Activated T-helper 1 cell treated with anti-CD3 and anti-CD28 coated beads, Interleukin-12 subunit alpha, Interleukin-12 subunit beta, Interleukin-2, Interleukin-4 antibody, amounts not matched to agents 30 ng/mL and 10 ng/mL and 1 ng/mL, durations not matched to agents 14 hours and 24 hours and 36 hours (primary cell): ENCODE results near the gene GLRX2. TPM values are rescaled to one million over a fixed set of nuclear protein-coding genes. Genes with fewer than 3 reads are reported as not detected.

Experiments
- DNase-seq: peaks from one replicate; pipeline ENCODE4 v3.0.0; 2021; ENCODE audit warnings: low spot score
- H3K27ac Mint-ChIP-seq: one replicate; pipeline ENCODE4 v1.8.0; 2021; ENCODE audit warnings: mild to moderate bottlenecking, mixed read lengths
- H3K27me3 Mint-ChIP-seq: one replicate; pipeline ENCODE4 v1.8.0; 2022; ENCODE audit warnings: mild to moderate bottlenecking, moderate library complexity, mixed read lengths; ENCODE audit not compliant: insufficient read depth
- H3K36me3 Mint-ChIP-seq: one replicate; pipeline ENCODE4 v1.8.0; 2021; ENCODE audit warnings: low read depth, mixed read lengths
- H3K4me1 Mint-ChIP-seq: one replicate; pipeline ENCODE4 v1.8.0; 2021; ENCODE audit warnings: low read depth, mixed read lengths
- H3K4me3 Mint-ChIP-seq: one replicate; pipeline ENCODE4 v1.8.0; 2021; ENCODE audit warnings: mild to moderate bottlenecking, moderate library complexity, mixed read lengths
- H3K9me3 Mint-ChIP-seq: one replicate; pipeline ENCODE4 v1.8.0; 2021; ENCODE audit warnings: mixed read lengths
- intact Hi-C: fragments of 100-400 bp; cut with micrococcal nuclease; formaldehyde crosslinking; loops from one replicate; pipeline ENCODE4 v1.15.1; 2024
- total RNA-seq: library from RNA; stranded (reverse); gene quantifications from 2 replicates; pipeline ENCODE4 v1.2.3, GENCODE V29; 2022

GLRX2 gene
- total RNA-seq, 1 donor from 2014 or later = 32.9 TPM

GRCh38 chr1:193070942-193071341 lies 34.3 kb downstream of the GLRX2 start:
- Mint-ChIP-seq H3K36me3 (peaks cover 31% of the 10 kb centered on the region), H3K27me3 (no peaks in the 10 kb centered on the region), H3K9me3 (no peaks in the 10 kb centered on the region), H3K4me3 (no peak overlapping the region), H3K27ac (no peak overlapping the region), H3K4me1 (peaks cover 44% of the 10 kb centered on the region)
- intact Hi-C loops = no loop called here
- no peak for DNase-seq

GRCh38 chr1:193070386-193070753 lies 34.8 kb downstream of the GLRX2 start:
- Mint-ChIP-seq H3K27me3 (no peaks in the 10 kb centered on the region), H3K36me3 (peaks cover 27% of the 10 kb centered on the region), H3K4me1 (peaks cover 49% of the 10 kb centered on the region), H3K27ac (no peak overlapping the region), H3K9me3 (no peaks in the 10 kb centered on the region), H3K4me3 (peak overlapping the region; percentile 5)
- no peak for DNase-seq
- intact Hi-C loops = no loop called here

- Mint-ChIP-seq H3K27me3 (no peaks in the 10 kb centered on the region), H3K4me3 (peak overlapping the region; percentile 5), H3K9me3 (no peaks in the 10 kb centered on the region), H3K4me1 (peaks cover 54% of the 10 kb centered on the region), H3K27ac (no peak overlapping the region), H3K36me3 (peaks cover 25% of the 10 kb centered on the region)
- no peak for DNase-seq
- intact Hi-C loops = no loop called here
Measured at GRCh38 chr1:193069748-193070385, 35.3 kb downstream of the GLRX2 start.

- no peak for DNase-seq
- H3K36me3 Mint-ChIP-seq = peaks cover 23% of the 10 kb centered on the region
- H3K4me3 Mint-ChIP-seq = no peak overlapping the region
- no peak overlapping the region for H3K27ac Mint-ChIP-seq
- peaks cover 70% of the 10 kb centered on the region for H3K4me1 Mint-ChIP-seq
- H3K27me3 Mint-ChIP-seq = no peaks in the 10 kb centered on the region
- no peaks in the 10 kb centered on the region for H3K9me3 Mint-ChIP-seq
- intact Hi-C loops = loop anchor here (1.0 kb wide), 1 partner anchor 8 kb away; no protein-coding TSS in a partner anchor
Measured at GRCh38 chr1:193068013-193068412, 37.2 kb downstream of the GLRX2 start.

- H3K27ac Mint-ChIP-seq = peak overlapping the region; percentile 38
- H3K36me3 Mint-ChIP-seq = peaks cover 19% of the 10 kb centered on the region
- intact Hi-C loops = no loop called here
- no peak for DNase-seq
- H3K4me3 Mint-ChIP-seq = no peak overlapping the region
- no peaks in the 10 kb centered on the region for H3K27me3 Mint-ChIP-seq
- H3K9me3 Mint-ChIP-seq = no peaks in the 10 kb centered on the region
- peaks cover 76% of the 10 kb centered on the region for H3K4me1 Mint-ChIP-seq
Measured at GRCh38 chr1:193066606-193067005, 38.6 kb downstream of the GLRX2 start.

- no peaks in the 10 kb centered on the region for H3K9me3 Mint-ChIP-seq
- H3K27ac Mint-ChIP-seq = no peak overlapping the region
- no peaks in the 10 kb centered on the region for H3K27me3 Mint-ChIP-seq
Measured at GRCh38 chr1:193065954-193066353, 39.3 kb downstream of the GLRX2 start.

GRCh38 chr1:193062698-193063463 lies 42.3 kb downstream of the GLRX2 start:
- intact Hi-C loops = loop anchor here (1.0 kb wide), 1 partner anchor 1232 kb away; no protein-coding TSS in a partner anchor

More at GRCh38 chr1:193065954-193066353, 39.3 kb downstream of the GLRX2 start:
- intact Hi-C loops = no loop called here
- H3K36me3 Mint-ChIP-seq = peaks cover 21% of the 10 kb centered on the region
- DNase-seq = no peak
- H3K4me3 Mint-ChIP-seq = no peak overlapping the region
- H3K4me1 Mint-ChIP-seq = peaks cover 77% of the 10 kb centered on the region

GRCh38 chr1:193060938-193061337 lies 44.3 kb downstream of the GLRX2 start:
- peak overlapping the region; percentile 53 for H3K27ac Mint-ChIP-seq
- peaks cover 72% of the 10 kb centered on the region for H3K4me1 Mint-ChIP-seq
- H3K27me3 Mint-ChIP-seq = no peaks in the 10 kb centered on the region
- H3K4me3 Mint-ChIP-seq = peak overlapping the region; percentile 94
- DNase-seq = no peak
- peaks cover 23% of the 10 kb centered on the region for H3K36me3 Mint-ChIP-seq
- intact Hi-C loops = loop anchor here (1.0 kb wide), 1 partner anchor 7 kb away; no protein-coding TSS in a partner anchor
- H3K9me3 Mint-ChIP-seq = no peaks in the 10 kb centered on the region

More at GRCh38 chr1:193062698-193063463, 42.3 kb downstream of the GLRX2 start:
- Mint-ChIP-seq H3K27ac (no peak overlapping the region), H3K4me1 (peaks cover 72% of the 10 kb centered on the region), H3K9me3 (no peaks in the 10 kb centered on the region), H3K36me3 (peaks cover 19% of the 10 kb centered on the region), H3K4me3 (no peak overlapping the region), H3K27me3 (no peaks in the 10 kb centered on the region)
- no peak for DNase-seq

GRCh38 chr1:193060406-193060805 lies 44.8 kb downstream of the GLRX2 start:
- no peak for DNase-seq
- H3K9me3 Mint-ChIP-seq = no peaks in the 10 kb centered on the region
- intact Hi-C loops = loop anchor here (1.0 kb wide), 1 partner anchor 8 kb away; no protein-coding TSS in a partner anchor
- H3K4me1 Mint-ChIP-seq = peaks cover 67% of the 10 kb centered on the region
- peak overlapping the region; percentile 94 for H3K4me3 Mint-ChIP-seq
- peaks cover 23% of the 10 kb centered on the region for H3K36me3 Mint-ChIP-seq
- no peaks in the 10 kb centered on the region for H3K27me3 Mint-ChIP-seq
- peak overlapping the region; percentile 100 for H3K27ac Mint-ChIP-seq

GRCh38 chr1:193060115-193060403 lies 45.2 kb downstream of the GLRX2 start:
- peaks cover 23% of the 10 kb centered on the region for H3K36me3 Mint-ChIP-seq
- peak overlapping the region; percentile 94 for H3K4me3 Mint-ChIP-seq
- intact Hi-C loops = loop anchor here (1.0 kb wide), 1 partner anchor 8 kb away; no protein-coding TSS in a partner anchor
- DNase-seq = no peak
- no peaks in the 10 kb centered on the region for H3K27me3 Mint-ChIP-seq
- H3K27ac Mint-ChIP-seq = peak overlapping the region; percentile 100
- peaks cover 63% of the 10 kb centered on the region for H3K4me1 Mint-ChIP-seq
- no peaks in the 10 kb centered on the region for H3K9me3 Mint-ChIP-seq

GRCh38 chr1:193059282-193060114 lies 45.7 kb downstream of the GLRX2 start, which contains the start of the genes RO60 and UCHL5:
Gene RO60, plus strand, starts transcription at chr1:193059612. Its CDS starts 9,443 bp downstream, at chr1:193069055.
Gene UCHL5, minus strand, starts transcription at chr1:193059360. Its CDS starts 100 bp downstream, at chr1:193059260.
- Mint-ChIP-seq H3K27me3 (no peaks in the 10 kb centered on the region), H3K4me3 (peak within 1 kb of the TSS; percentile 94), H3K27ac (peak within 1 kb of the TSS; percentile 100), H3K36me3 (peaks cover 25% of the 10 kb centered on the region), H3K4me1 (peaks cover 59% of the 10 kb centered on the region), H3K9me3 (no peaks in the 10 kb centered on the region)
- peak; percentile 95 for DNase-seq
- intact Hi-C loops = loop anchor here (1.0 to 10.0 kb wide), 8 partner anchors 9 to 485 kb away; partner anchors contain the start of genes CDC73, GLRX2, RGS1 and RGS2

GRCh38 chr1:193058529-193059281 lies 46.5 kb downstream of the GLRX2 start:
- Mint-ChIP-seq H3K9me3 (no peaks in the 10 kb centered on the region), H3K36me3 (peaks cover 22% of the 10 kb centered on the region), H3K27me3 (no peaks in the 10 kb centered on the region), H3K4me1 (peaks cover 53% of the 10 kb centered on the region), H3K27ac (peak overlapping the region; percentile 100), H3K4me3 (peak overlapping the region; percentile 94)
- intact Hi-C loops = loop anchor here (1.0 to 10.0 kb wide), 9 partner anchors 40 to 486 kb away; partner anchors contain the start of genes CDC73, GLRX2, RGS1 and RGS2
- DNase-seq = peak; percentile 56
